ENCODE measurements around the gene AP4B1. TPM values are rescaled to one million over a fixed set of nuclear protein-coding genes. Genes with fewer than 3 reads are reported as not detected.

The AP4B1 gene
- total and polyA plus RNA-seq, 2 donors (not counting 1 experiment from before 2014, with no cell fraction given), result 52.2 to 55.2 TPM

DNA sequence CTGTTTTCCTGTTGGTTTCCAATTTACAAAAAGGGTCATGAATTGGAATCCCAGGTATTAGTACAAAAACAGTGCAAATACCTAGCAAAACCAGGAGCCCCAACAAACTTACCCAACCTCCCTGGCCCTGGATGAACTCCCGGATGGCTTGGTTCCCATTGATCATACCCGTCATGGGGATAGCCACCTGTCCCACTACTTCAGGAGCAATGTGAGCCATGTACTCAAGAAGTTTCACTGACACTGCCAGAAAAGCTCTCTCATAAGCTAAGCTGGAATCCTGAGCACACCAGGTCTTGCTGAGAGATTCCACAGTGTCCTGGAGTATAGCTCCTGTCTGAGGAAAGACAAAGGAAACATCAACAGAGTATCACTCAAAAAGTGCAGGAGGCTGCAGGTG, 22.9 kb downstream of the AP4B1 start:
- no peaks in the 10 kb centered on the region for H3K9me3 ChIP-seq (ENCODE audit: control extremely low read depth in 1 of 3, control insufficient read depth in 2 of 3, insufficient read depth in 1 of 3, low read length in 2 of 3)
- H3K27ac ChIP-seq (ENCODE audit: low read length in 2 of 2), result no peak overlapping the region
- H3K4me3 ChIP-seq (ENCODE audit: control extremely low read depth in 1 of 5, extremely low read depth in 1 of 5, insufficient read depth in 1 of 5, low read depth in 2 of 5, low read length in 4 of 5), result no peak overlapping the region
- Mint-ChIP-seq H3K4me3 (no peak overlapping the region), H3K27ac (no peak overlapping the region), H3K27me3 (no peaks in the 10 kb centered on the region), H3K4me1 (peaks cover 4% of the 10 kb centered on the region), H3K9me3 (ENCODE audit: insufficient read depth) (no peaks in the 10 kb centered on the region)
- CTCF ChIA-PET, result interaction anchor here (1.2 to 1.3 kb wide), 3 partner anchors 9 to 47 kb away, joined by 3 to 4 read pairs (median 3); partner anchors contain the start of genes AP4B1 and HIPK1
- no peaks in the 10 kb centered on the region for H4K20me1 ChIP-seq (ENCODE audit: control insufficient read depth, insufficient read depth, low read length, poor library complexity, severe bottlenecking)
- H3K9ac ChIP-seq (ENCODE audit: low read length), result no peak overlapping the region
- TF ChIP-seq CTCF (IDR thresholded peaks at IDR 0.05) (no peak), EZH2 (IDR thresholded peaks at IDR 0.05; ENCODE audit: borderline replicate concordance, insufficient read depth, low read depth, low read length, poor library complexity, severe bottlenecking) (no peak)
- intact Hi-C loops (cut with micrococcal nuclease), result no loop called here
- H3K27me3 ChIP-seq (replicated peaks in 1 of 4; ENCODE audit: control extremely low read depth in 1 of 4, control insufficient read depth in 3 of 4, insufficient read depth in 4 of 4, low read length in 3 of 4), result no peaks in the 10 kb centered on the region
- POLR2A ChIA-PET, result no interaction called here
- no peak for ATAC-seq (ENCODE audit: low read depth)
- no peak overlapping the region for H2AFZ ChIP-seq (ENCODE audit: insufficient read depth, low read depth, low read length, poor library complexity, severe bottlenecking)
- H3K79me2 ChIP-seq (ENCODE audit: control insufficient read depth, insufficient read depth, low read length), result no peaks in the 10 kb centered on the region
- H3K4me2 ChIP-seq (replicated peaks; ENCODE audit: low read depth, low read length, poor library complexity, severe bottlenecking), result no peak overlapping the region
- peaks cover 0 to 2% of the 10 kb centered on the region in 2 experiments for H3K36me3 ChIP-seq (replicated peaks in 1 of 2; ENCODE audit: control extremely low read depth in 1 of 2, control insufficient read depth in 1 of 2, extremely low read depth in 1 of 2, insufficient read depth in 2 of 2, low read length in 1 of 2)
- DNase-seq, result no peak
- peaks cover 0 to 3% of the 10 kb centered on the region in 2 donors for H3K4me1 ChIP-seq (ENCODE audit: control insufficient read depth in 2 of 2, insufficient read depth in 2 of 2, low read length in 2 of 2)
- 100% methylated on average over 1 of the region's 2 CpGs for WGBS (ENCODE audit: insufficient coverage)

GRCh38 chr1:113879739-113880038, 24.9 kb downstream of the AP4B1 start:
- Histone ChIP-seq H3K9me3 (ENCODE audit: control extremely low read depth in 1 of 3, control insufficient read depth in 2 of 3, insufficient read depth in 1 of 3, low read length in 2 of 3) (no peaks in the 10 kb centered on the region), H3K9ac (ENCODE audit: low read length) (no peak overlapping the region), H3K27ac (ENCODE audit: low read length in 2 of 2) (no peak overlapping the region), H3K79me2 (ENCODE audit: control insufficient read depth, insufficient read depth, low read length) (no peaks in the 10 kb centered on the region), H3K4me3 (ENCODE audit: control extremely low read depth in 1 of 5, extremely low read depth in 1 of 5, insufficient read depth in 1 of 5, low read depth in 2 of 5, low read length in 4 of 5) (no peak overlapping the region), H2AFZ (ENCODE audit: insufficient read depth, low read depth, low read length, poor library complexity, severe bottlenecking) (no peak overlapping the region), H3K4me1 (ENCODE audit: control insufficient read depth in 2 of 2, insufficient read depth in 2 of 2, low read length in 2 of 2) (peaks cover 0 to 3% of the 10 kb centered on the region in 2 donors), H4K20me1 (ENCODE audit: control insufficient read depth, insufficient read depth, low read length, poor library complexity, severe bottlenecking) (no peaks in the 10 kb centered on the region), H3K27me3 (replicated peaks in 1 of 4; ENCODE audit: control extremely low read depth in 1 of 4, control insufficient read depth in 3 of 4, insufficient read depth in 4 of 4, low read length in 3 of 4) (no peaks in the 10 kb centered on the region), H3K36me3 (replicated peaks in 1 of 2; ENCODE audit: control extremely low read depth in 1 of 2, control insufficient read depth in 1 of 2, extremely low read depth in 1 of 2, insufficient read depth in 2 of 2, low read length in 1 of 2) (peaks cover 0 to 2% of the 10 kb centered on the region in 2 experiments), H3K4me2 (replicated peaks; ENCODE audit: low read depth, low read length, poor library complexity, severe bottlenecking) (no peak overlapping the region)
- WGBS (ENCODE audit: insufficient coverage), result 100% methylated on average over 2 of the region's 4 CpGs
- Mint-ChIP-seq H3K27me3 (no peaks in the 10 kb centered on the region), H3K9me3 (ENCODE audit: insufficient read depth) (no peaks in the 10 kb centered on the region), H3K4me1 (peaks cover 8% of the 10 kb centered on the region), H3K4me3 (no peak overlapping the region), H3K27ac (no peak overlapping the region)
- ChIA-PET POLR2A (no interaction called here), CTCF (no interaction called here)
- intact Hi-C loops (cut with micrococcal nuclease), result no loop called here
- DNase-seq, result no peak
- no peak for ATAC-seq (ENCODE audit: low read depth)
- TF ChIP-seq EZH2 (IDR thresholded peaks at IDR 0.05; ENCODE audit: borderline replicate concordance, insufficient read depth, low read depth, low read length, poor library complexity, severe bottlenecking) (no peak), CTCF (IDR thresholded peaks at IDR 0.05) (no peak)
